GM23338 (cell line): ENCODE results near the gene GUCY1A2. TPM values are rescaled to one million over a fixed set of nuclear protein-coding genes. Genes with fewer than 3 reads are reported as not detected.

Experiments used
- ATAC-seq: fragments of 200-7000 bp; cut with Tn5 transposase; 3 replicates; pipeline ENCODE4 v1.9.1; 2020
- DNase-seq: peaks from one replicate; pipeline ENCODE4 v3.0.0-alpha.2; 2015; ENCODE audit warnings: low spot score
- H2AFZ ChIP-seq: fragments of 200-600 bp; sonication (generic); 2 replicates; pipeline ENCODE4 v1.8.0; 2016; ENCODE audit warnings: antibody characterized with exemption, mild to moderate bottlenecking, moderate library complexity
- H3F3A ChIP-seq: fragments of 200-600 bp; sonication (generic); replicated peaks from 2 replicates; pipeline ENCODE4 v1.8.0; 2017; ENCODE audit warnings: antibody characterized with exemption, mixed run types, low read depth
- H3K27ac ChIP-seq: fragments of 200-600 bp; sonication (generic); 2 replicates; pipeline ENCODE4 v1.6.1; 2016; ENCODE audit warnings: low read depth
- H3K27me3 ChIP-seq: fragments of 200-600 bp; sonication (generic); 2 replicates; pipeline ENCODE4 v1.8.0; 2016; ENCODE audit warnings: mild to moderate bottlenecking, mixed run types, moderate library complexity; ENCODE audit not compliant: insufficient read depth
- H3K36me3 ChIP-seq: fragments of 200-600 bp; sonication (generic); 2 replicates; pipeline ENCODE4 v1.8.0; 2016; ENCODE audit warnings: mild to moderate bottlenecking; ENCODE audit not compliant: insufficient read depth
- H3K4me1 ChIP-seq: fragments of 200-600 bp; sonication (generic); 2 replicates; pipeline ENCODE4 v1.8.0; 2016; ENCODE audit warnings: mild to moderate bottlenecking, moderate library complexity; ENCODE audit not compliant: insufficient read depth
- H3K4me2 ChIP-seq: fragments of 200-600 bp; sonication (generic); 2 replicates; pipeline ENCODE4 v1.7.1; 2017; ENCODE audit warnings: mixed run types
- H3K4me3 ChIP-seq: fragments of 200-600 bp; sonication (generic); 2 replicates; pipeline ENCODE4 v1.6.1; 2016; ENCODE audit warnings: mixed run types
- H3K79me2 ChIP-seq: fragments of 200-600 bp; sonication (generic); replicated peaks from 2 replicates; pipeline ENCODE4 v1.8.0; 2017; ENCODE audit warnings: mild to moderate bottlenecking; ENCODE audit not compliant: insufficient read depth
- H3K9me2 ChIP-seq: fragments of 200-600 bp; sonication (generic); 2 replicates; pipeline ENCODE4 v1.8.0; 2017; ENCODE audit not compliant: insufficient read depth
- H4K20me1 ChIP-seq: fragments of 200-600 bp; sonication (generic); replicated peaks from 2 replicates; pipeline ENCODE4 v1.8.0; 2017; ENCODE audit warnings: mild to moderate bottlenecking; ENCODE audit not compliant: insufficient read depth
- H3K27ac Mint-ChIP-seq: 2 replicates; pipeline ENCODE4 v1.8.0; 2020; ENCODE audit warnings: inconsistent platforms, mild to moderate bottlenecking, moderate library complexity, mixed read lengths
- H3K27me3 Mint-ChIP-seq: 3 replicates; pipeline ENCODE4 v1.8.0; 2022; ENCODE audit warnings: low read depth, mild to moderate bottlenecking, moderate library complexity, mixed read lengths, inconsistent platforms; ENCODE audit not compliant: insufficient read depth, poor library complexity
- H3K36me3 Mint-ChIP-seq: 3 replicates; pipeline ENCODE4 v1.8.0; 2021; ENCODE audit warnings: low read depth, mild to moderate bottlenecking, inconsistent platforms, moderate library complexity, mixed read lengths
- H3K4me1 Mint-ChIP-seq: 3 replicates; pipeline ENCODE4 v1.8.0; 2020; ENCODE audit warnings: mild to moderate bottlenecking, inconsistent platforms, mixed read lengths
- H3K4me3 Mint-ChIP-seq: 3 replicates; pipeline ENCODE4 v1.8.0; 2021; ENCODE audit warnings: moderate library complexity, mild to moderate bottlenecking, inconsistent platforms, mixed read lengths
- H3K9me3 Mint-ChIP-seq: 3 replicates; pipeline ENCODE4 v1.8.0; 2020; ENCODE audit warnings: moderate library complexity, mild to moderate bottlenecking, inconsistent platforms, mixed read lengths
- CREB1 ChIP-seq: fragments of 250-450 bp; sonication (Bioruptor Pico); IDR thresholded peaks from 2 replicates; pipeline ENCODE4 v1.5.0; 2020; ENCODE audit warnings: low read depth, mild to moderate bottlenecking, moderate library complexity
- ETS1 ChIP-seq: IDR thresholded peaks from 2 replicates; pipeline ENCODE4 v1.6.1; 2016; ENCODE audit warnings: antibody characterized with exemption
- EZH2 ChIP-seq: fragments of 200-600 bp; sonication (generic); IDR thresholded peaks from one replicate; pipeline ENCODE4 v1.8.0; 2017; ENCODE audit warnings: antibody characterized with exemption, mild to moderate bottlenecking, low read depth; ENCODE audit not compliant: unreplicated experiment
- EZH2phosphoT487 ChIP-seq: fragments of 200-600 bp; sonication (generic); IDR thresholded peaks from one replicate; pipeline ENCODE4 v1.8.1; 2018; ENCODE audit warnings: antibody characterized with exemption; ENCODE audit not compliant: unreplicated experiment
- JUNB ChIP-seq: IDR thresholded peaks from one replicate; pipeline ENCODE4 v1.6.1; 2016; ENCODE audit warnings: antibody characterized with exemption; ENCODE audit not compliant: unreplicated experiment
- NANOG ChIP-seq: IDR thresholded peaks from 2 replicates; pipeline ENCODE4 v1.6.1; 2016; ENCODE audit warnings: antibody characterized with exemption, borderline replicate concordance
- POLR2AphosphoS5 ChIP-seq: IDR thresholded peaks from 2 replicates; pipeline ENCODE4 v1.6.1; 2016; ENCODE audit warnings: antibody characterized with exemption, low read depth
- REST ChIP-seq: IDR thresholded peaks from one replicate; pipeline ENCODE4 v1.6.1; 2018; ENCODE audit warnings: antibody characterized with exemption; ENCODE audit not compliant: unreplicated experiment
- STAT1 ChIP-seq: IDR thresholded peaks from one replicate; pipeline ENCODE4 v1.6.1; 2016; ENCODE audit warnings: antibody characterized with exemption; ENCODE audit not compliant: unreplicated experiment
- ZNF114 ChIP-seq: fragments of 250-450 bp; sonication (Bioruptor Pico); IDR thresholded peaks from 2 replicates; pipeline ENCODE4 v1.5.0; 2020; ENCODE audit warnings: mild to moderate bottlenecking, moderate library complexity
- ZNF462 ChIP-seq: fragments of 250-450 bp; sonication (Bioruptor Pico); IDR thresholded peaks from 2 replicates; pipeline ENCODE4 v1.5.0; 2020; ENCODE audit warnings: mild to moderate bottlenecking, moderate library complexity
- polyA plus RNA-seq: library from polyadenylated mRNA; unstranded; fragments of >200 nt; fragmentation: Nextera tagmentation; extraction: Ambion mirVana; gene quantifications from 2 replicates; pipeline ENCODE4 v1.2.1, GENCODE V29; 2016
- total RNA-seq: library from RNA; depleted of rRNA; stranded (reverse); fragments of >200 nt; shearing (Covaris generic); gene quantifications from 2 replicates; pipeline ENCODE4 v1.2.3, GENCODE V29; 2014

Gene GUCY1A2
- total and polyA plus RNA-seq, 2 experiments from 2014 or later, result 0.36 to 1.4 TPM

- TF ChIP-seq POLR2AphosphoS5 (no peak), ZNF114 (CRISPR knock-in tag) (no peak), JUNB (no peak)
Observed at GRCh38 chr11:106679581-106679980, 338.7 kb downstream of the GUCY1A2 start (continued).

- DNase-seq, result no peak
- no peak overlapping the region for H3K4me3 Mint-ChIP-seq
- Histone ChIP-seq H3K4me1 (no peaks in the 10 kb centered on the region), H3K36me3 (no peaks in the 10 kb centered on the region), H3K27me3 (no peaks in the 10 kb centered on the region), H3K4me2 (no peak overlapping the region), H3F3A (no peaks in the 10 kb centered on the region), H3K27ac (no peak overlapping the region), H2AFZ (no peak overlapping the region), H3K9me2 (no peaks in the 10 kb centered on the region), H3K79me2 (no peaks in the 10 kb centered on the region), H4K20me1 (no peaks in the 10 kb centered on the region), H3K4me3 (no peak overlapping the region)
- H3K4me1 Mint-ChIP-seq, result peaks cover 5% of the 10 kb centered on the region; the same call in 2 of the 3 replicates
- TF ChIP-seq ZNF114 (CRISPR knock-in tag) (no peak), EZH2 (no peak), ETS1 (no peak), EZH2phosphoT487 (no peak), REST (no peak), JUNB (no peak), NANOG (no peak), CREB1 (CRISPR knock-in tag) (no peak), POLR2AphosphoS5 (no peak), ZNF462 (CRISPR knock-in tag) (no peak), STAT1 (no peak)
- no peaks in the 10 kb centered on the region for H3K36me3 Mint-ChIP-seq
- no peak overlapping the region for H3K27ac Mint-ChIP-seq
- H3K27me3 Mint-ChIP-seq, result no peaks in the 10 kb centered on the region
- no peak for ATAC-seq
- H3K9me3 Mint-ChIP-seq, result no peaks in the 10 kb centered on the region
Observed at GRCh38 chr11:106679181-106679580, 339.1 kb downstream of the GUCY1A2 start.
